CD14-positive monocyte (primary cell): Measurements from ENCODE around the gene ADAMTS18. TPM values are rescaled to one million over a fixed set of nuclear protein-coding genes. Genes with fewer than 3 reads are reported as not detected.

Experiments
- DNase-seq, 3 donors: peaks; one replicate each; pipeline ENCODE4 v3.0.0-alpha.2; 2011 to 2022
- H2AFZ ChIP-seq: 2 replicates; pipeline ENCODE4 v1.6.0; 2012; ENCODE audit warnings: mild to moderate bottlenecking, low read depth, low read length, inconsistent platforms; ENCODE audit not compliant: insufficient read depth, poor library complexity, severe bottlenecking
- H3K27ac ChIP-seq, 2 donors: 1 replicate in 1 of 2; 2 replicates in 1 of 2; pipeline ENCODE4 v1.5.1; 2012 to 2013; ENCODE audit warnings: low read length in 2 of 2, control low read depth in 1 of 2, inconsistent platforms in 1 of 2, low read depth in 1 of 2, mild to moderate bottlenecking in 1 of 2
- H3K27me3 ChIP-seq, 2 donors: one replicate each; pipeline versions ENCODE4 v1.6.0 to v1.6.1; 2011 to 2013; ENCODE audit warnings: low read length in 2 of 2; ENCODE audit not compliant: control insufficient read depth in 2 of 2, insufficient read depth in 2 of 2
- H3K36me3 ChIP-seq, 2 donors: replicated peaks in 1 of 2; 1 replicate in 1 of 2; 2 replicates in 1 of 2; pipeline versions ENCODE4 v1.5.1 to v1.6.1; 2012 to 2013; ENCODE audit warnings: low read length in 2 of 2, control low read depth in 1 of 2, inconsistent platforms in 1 of 2, mild to moderate bottlenecking in 1 of 2; ENCODE audit not compliant: insufficient read depth in 2 of 2, control insufficient read depth in 1 of 2
- H3K4me1 ChIP-seq, 2 donors: 1 replicate in 1 of 2; 2 replicates in 1 of 2; pipeline versions ENCODE4 v1.5.1 to v1.6.1; 2012 to 2013; ENCODE audit warnings: low read length in 2 of 2, control low read depth in 1 of 2, inconsistent platforms in 1 of 2, mild to moderate bottlenecking in 1 of 2, moderate library complexity in 1 of 2; ENCODE audit not compliant: insufficient read depth in 2 of 2, control insufficient read depth in 1 of 2
- H3K4me2 ChIP-seq: replicated peaks from 2 replicates; pipeline ENCODE3; 2012; ENCODE audit warnings: low read length, moderate library complexity, mild to moderate bottlenecking; ENCODE audit not compliant: poor library complexity, severe bottlenecking; ENCODE audit errors: extremely low read depth
- H3K4me3 ChIP-seq, 3 experiments: fragments of 200-600 bp in 1 of 3; sonication (generic) in 1 of 3; replicated peaks in 1 of 3; 1 replicate in 2 of 3; 2 replicates in 1 of 3; pipeline ENCODE4 v1.5.1; 2011 to 2013; ENCODE audit warnings: low read length in 3 of 3, mild to moderate bottlenecking in 3 of 3, control low read depth in 2 of 3, low read depth in 2 of 3, inconsistent platforms in 1 of 3, moderate library complexity in 1 of 3
- H3K79me2 ChIP-seq: 2 replicates; pipeline ENCODE4 v1.6.0; 2012; ENCODE audit warnings: mild to moderate bottlenecking, control low read depth, inconsistent platforms, low read length, moderate library complexity; ENCODE audit not compliant: insufficient read depth
- H3K9ac ChIP-seq: 2 replicates; pipeline ENCODE4 v1.6.0; 2017; ENCODE audit warnings: low read length, mild to moderate bottlenecking; ENCODE audit not compliant: insufficient read depth, poor library complexity, severe bottlenecking
- H3K9me3 ChIP-seq, 2 donors: replicated peaks in 1 of 2; 1 replicate in 1 of 2; 2 replicates in 1 of 2; pipeline versions ENCODE4 v1.5.1 to v1.6.1; 2012 to 2013; ENCODE audit warnings: low read length in 2 of 2, control low read depth in 1 of 2; ENCODE audit not compliant: control insufficient read depth in 1 of 2, insufficient read depth in 1 of 2
- H4K20me1 ChIP-seq: 2 replicates; pipeline ENCODE4 v1.6.0; 2012; ENCODE audit warnings: mild to moderate bottlenecking, low read length, control low read depth, moderate library complexity; ENCODE audit not compliant: insufficient read depth
- H3K27ac Mint-ChIP-seq, 7 donors: one replicate each; pipeline ENCODE4 v1.8.0; 2020; ENCODE audit warnings: mild to moderate bottlenecking in 7 of 7, mixed read lengths in 7 of 7, moderate library complexity in 6 of 7, inconsistent platforms in 2 of 7
- H3K27me3 Mint-ChIP-seq, 3 donors: one replicate each; pipeline ENCODE4 v1.8.0; 2021 to 2022; ENCODE audit warnings: low read depth in 3 of 3, mild to moderate bottlenecking in 3 of 3, mixed read lengths in 3 of 3, moderate library complexity in 3 of 3, inconsistent platforms in 1 of 3
- H3K36me3 Mint-ChIP-seq, 2 donors: one replicate each; pipeline ENCODE4 v1.8.0; 2020; ENCODE audit warnings: mixed read lengths in 2 of 2, inconsistent platforms in 1 of 2, mild to moderate bottlenecking in 1 of 2
- H3K4me1 Mint-ChIP-seq: one replicate; pipeline ENCODE4 v1.8.0; 2020; ENCODE audit warnings: mild to moderate bottlenecking, mixed read lengths
- H3K4me3 Mint-ChIP-seq, 2 donors: one replicate each; pipeline ENCODE4 v1.8.0; 2020; ENCODE audit warnings: mild to moderate bottlenecking in 2 of 2, mixed read lengths in 2 of 2, moderate library complexity in 1 of 2
- H3K9me3 Mint-ChIP-seq, 7 donors: one replicate each; pipeline ENCODE4 v1.8.0; 2020 to 2022; ENCODE audit warnings: mixed read lengths in 7 of 7, mild to moderate bottlenecking in 6 of 7, moderate library complexity in 6 of 7, inconsistent platforms in 2 of 7
- CTCF ChIP-seq: fragments of 200-600 bp; IDR thresholded peaks from one replicate; pipeline ENCODE4 v1.8.0; 2022; ENCODE audit warnings: antibody characterized with exemption, mild to moderate bottlenecking
- WGBS: methylation state at CpG from one replicate; pipeline ENCODE4 v1.1.5; 2013; ENCODE audit warnings: missing lambda C conversion rate; ENCODE audit not compliant: insufficient coverage; 5-methylcytosine and 5-hydroxymethylcytosine counted together
- intact Hi-C, 2 donors: fragments of 100-400 bp; cut with micrococcal nuclease; formaldehyde crosslinking; loops; one replicate each; pipeline versions ENCODE4 v1.15.0 to v1.15.1; 2023
- polyA plus RNA-seq, 3 donors: library from polyadenylated mRNA; depleted of rRNA in 1 of 3; unstranded in 2 of 3; stranded (reverse) in 1 of 3; fragments of 300-500 nt in 2 of 3; fragments of >200 nt in 1 of 3; fragmentation: Illumina TruSeq in 2 of 3; gene quantifications; 1 replicate in 2 of 3; 2 replicates in 1 of 3; pipeline ENCODE4 v1.2.3, GENCODE V29; 2012 to 2021

The ADAMTS18 gene
- polyA plus RNA-seq, 3 donors: not detected

DNA sequence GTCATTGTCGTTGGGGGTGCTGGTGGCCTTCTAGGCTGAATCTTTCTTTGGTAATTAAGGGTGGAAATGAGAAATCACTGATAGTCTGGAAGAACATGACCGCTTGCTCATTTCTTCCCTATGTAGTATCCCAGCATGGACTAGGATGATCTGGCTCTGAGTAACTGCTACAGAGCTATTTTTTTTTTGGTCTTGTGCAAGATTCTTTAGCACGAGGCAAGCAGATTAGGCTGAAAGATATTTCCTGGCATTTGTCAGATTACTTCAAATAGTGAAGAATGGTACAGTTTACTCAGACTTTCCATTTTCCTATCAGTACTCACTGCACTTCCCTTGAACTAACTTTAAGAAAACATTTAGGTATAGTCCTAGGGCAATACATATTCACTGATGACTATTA is 146.6 kb downstream of the ADAMTS18 start:
- H3K79me2 ChIP-seq: no peaks in the 10 kb centered on the region
- H3K9me3 ChIP-seq: no peaks in the 10 kb centered on the region
- H3K4me1 Mint-ChIP-seq: no peaks in the 10 kb centered on the region
- H4K20me1 ChIP-seq: no peaks in the 10 kb centered on the region
- H3K4me3 Mint-ChIP-seq: no peak overlapping the region
- H3K4me1 ChIP-seq: no peaks in the 10 kb centered on the region
- H3K4me2 ChIP-seq: no peak overlapping the region
- no peak overlapping the region for H3K4me3 ChIP-seq
- H3K36me3 ChIP-seq: no peaks in the 10 kb centered on the region
- no peaks in the 10 kb centered on the region for H3K27me3 ChIP-seq
- H3K9ac ChIP-seq: no peak overlapping the region
- no peak overlapping the region for H2AFZ ChIP-seq
- no peaks in the 10 kb centered on the region for H3K36me3 Mint-ChIP-seq
- intact Hi-C loops: no loop called here
- no CpG with 5 or more reads among the region's 3 CpGs for WGBS
- peaks cover 0 to 1% (median 0%) of the 10 kb centered on the region in 3 donors for H3K27me3 Mint-ChIP-seq
- no peak overlapping the region for H3K27ac ChIP-seq
- no peak overlapping the region for H3K27ac Mint-ChIP-seq
- DNase-seq: no peak
- TF ChIP-seq CTCF: no peak
- H3K9me3 Mint-ChIP-seq: peaks cover 0 to 8% (median 3%) of the 10 kb centered on the region in 7 donors

DNA sequence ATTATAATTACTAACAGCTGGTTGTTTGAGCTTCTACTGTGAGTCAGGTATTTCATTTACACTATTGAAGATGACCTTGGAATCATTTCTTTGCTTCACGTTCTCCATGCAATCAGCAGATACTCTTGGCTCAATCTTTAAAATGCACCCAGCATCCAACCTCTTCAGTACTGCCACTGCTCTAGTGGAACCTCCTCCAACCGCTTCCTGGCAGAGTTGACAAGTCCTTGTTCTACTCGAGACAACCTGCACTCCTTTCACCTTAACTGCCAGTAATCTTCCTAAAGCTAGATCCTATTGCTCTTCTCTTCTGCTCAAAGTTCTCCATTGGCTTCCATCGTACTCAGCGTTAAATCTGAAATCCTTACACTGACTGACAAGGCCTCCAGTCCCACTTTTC is 149.2 kb downstream of the ADAMTS18 start:
- Mint-ChIP-seq H3K4me3 (no peak overlapping the region), H3K27ac (no peak overlapping the region), H3K9me3 (peaks cover 0 to 8% (median 3%) of the 10 kb centered on the region in 7 donors), H3K4me1 (no peaks in the 10 kb centered on the region), H3K27me3 (peaks cover 0 to 3% (median 0%) of the 10 kb centered on the region in 3 donors), H3K36me3 (no peaks in the 10 kb centered on the region)
- H3K9me3 ChIP-seq: no peaks in the 10 kb centered on the region
- no peak for DNase-seq
- H3K4me2 ChIP-seq: no peak overlapping the region
- intact Hi-C loops: no loop called here
- no peak overlapping the region for H3K27ac ChIP-seq
- no peak overlapping the region for H2AFZ ChIP-seq
- no peak overlapping the region for H3K9ac ChIP-seq
- H3K79me2 ChIP-seq: no peaks in the 10 kb centered on the region
- 94% methylated on average over 5 of the region's 5 CpGs for WGBS
- H3K36me3 ChIP-seq: no peaks in the 10 kb centered on the region
- no peaks in the 10 kb centered on the region for H3K27me3 ChIP-seq
- no peaks in the 10 kb centered on the region for H4K20me1 ChIP-seq
- no peaks in the 10 kb centered on the region for H3K4me1 ChIP-seq
- TF ChIP-seq CTCF: no peak
- no peak overlapping the region for H3K4me3 ChIP-seq
